EL (cell line): ENCODE results near the gene JADE2.
"Not testable (repeated sequence)": the region's sequence is repeated elsewhere in the genome, so short reads cannot be mapped to it uniquely, and the experiment has no call there.

Source experiments
- DNase-seq: peaks from one replicate; pipeline ENCODE4 v3.0.0-alpha.2; 2016

JADE2 gene

GRCh38 chr5:134552716-134553115 is 27.2 kb downstream of the JADE2 start:
- not testable (repeated sequence) for DNase-seq

- peak; percentile 48 for DNase-seq
These were observed 28.4 kb downstream of the JADE2 start for GRCh38 chr5:134553821-134554267.

- peak; percentile 99 for DNase-seq
These were observed 29.1 kb downstream of the JADE2 start for GRCh38 chr5:134554319-134555222.

- DNase-seq: no peak
These were observed 29.9 kb downstream of the JADE2 start for GRCh38 chr5:134555223-134555889.

- peak; percentile 91 for DNase-seq
These were observed 30.4 kb downstream of the JADE2 start for GRCh38 chr5:134555890-134556311.

GRCh38 chr5:134556588-134556987 is 31.1 kb downstream of the JADE2 start:
- not testable (repeated sequence) for DNase-seq

- no peak for DNase-seq
These were observed 31.5 kb downstream of the JADE2 start for GRCh38 chr5:134556994-134557393.

GRCh38 chr5:134559672-134560071 is 34.2 kb downstream of the JADE2 start:
- DNase-seq: no peak

GRCh38 chr5:134560698-134561097 is 35.2 kb downstream of the JADE2 start:
- no peak for DNase-seq

GRCh38 chr5:134561871-134562296 is 36.4 kb downstream of the JADE2 start:
- peak; percentile 79 for DNase-seq

- no peak for DNase-seq
These were observed 37.8 kb downstream of the JADE2 start for GRCh38 chr5:134563221-134563620.

- no peak for DNase-seq
These were observed 38.5 kb downstream of the JADE2 start for GRCh38 chr5:134563962-134564361.

- no peak for DNase-seq
These were observed 38.9 kb downstream of the JADE2 start for GRCh38 chr5:134564396-134564795.

GRCh38 chr5:134565791-134566740 is 40.6 kb downstream of the JADE2 start:
- DNase-seq: no peak

GRCh38 chr5:134566741-134567221 is 41.3 kb downstream of the JADE2 start:
- no peak for DNase-seq

GRCh38 chr5:134567641-134568336 is 42.3 kb downstream of the JADE2 start:
- peak; percentile 87 for DNase-seq

GRCh38 chr5:134568337-134568700 is 42.8 kb downstream of the JADE2 start:
- DNase-seq: no peak

GRCh38 chr5:134568761-134569695 is 43.6 kb downstream of the JADE2 start:
- DNase-seq: peak; percentile 54

- DNase-seq: no peak
These were observed 44.4 kb downstream of the JADE2 start for GRCh38 chr5:134569758-134570364.

GRCh38 chr5:134570365-134570758 is 44.9 kb downstream of the JADE2 start:
- no peak for DNase-seq
